Nephron (organoid): Measurements from ENCODE around the gene GPR183.

Experiments
- H3K27ac Mint-ChIP-seq, 3 experiments: 2 replicates each; pipeline ENCODE4 v1.8.0; 2020; ENCODE audit warnings: mixed read lengths in 3 of 3, mild to moderate bottlenecking in 2 of 3, moderate library complexity in 1 of 3
- H3K27me3 Mint-ChIP-seq: 2 replicates; pipeline ENCODE4 v1.8.0; 2021; ENCODE audit warnings: low read depth, mild to moderate bottlenecking, moderate library complexity, mixed read lengths
- H3K36me3 Mint-ChIP-seq: 2 replicates; pipeline ENCODE4 v1.8.0; 2020; ENCODE audit warnings: low read depth, mixed read lengths
- H3K4me1 Mint-ChIP-seq: 2 replicates; pipeline ENCODE4 v1.8.0; 2020; ENCODE audit warnings: mixed read lengths
- H3K4me3 Mint-ChIP-seq, 3 experiments: 2 replicates each; pipeline ENCODE4 v1.8.0; 2020; ENCODE audit warnings: mild to moderate bottlenecking in 3 of 3, mixed read lengths in 3 of 3, moderate library complexity in 2 of 3
- H3K9me3 Mint-ChIP-seq: 2 replicates; pipeline ENCODE4 v1.8.0; 2020; ENCODE audit warnings: mixed read lengths
- CTCF ChIP-seq, 3 experiments: fragments of 200-600 bp; sonication (generic); IDR thresholded peaks; one replicate each; pipeline ENCODE4 v1.5.0; 2021; ENCODE audit warnings: antibody characterized with exemption in 3 of 3; ENCODE audit not compliant: unreplicated experiment in 3 of 3

GPR183 gene

GRCh38 chr13:99260216-99260615 is 47.0 kb downstream of the GPR183 start:
- H3K4me3 Mint-ChIP-seq: no peak overlapping the region
- no peaks in the 10 kb centered on the region for H3K9me3 Mint-ChIP-seq
- no peaks in the 10 kb centered on the region for H3K27me3 Mint-ChIP-seq
- peaks cover 10% of the 10 kb centered on the region for H3K36me3 Mint-ChIP-seq
- no peak overlapping the region for H3K27ac Mint-ChIP-seq
- peaks cover 15% of the 10 kb centered on the region for H3K4me1 Mint-ChIP-seq
- no peak for TF ChIP-seq CTCF (IDR thresholded peaks at IDR 0.05; ENCODE audit: unreplicated experiment in 3 of 3)

GRCh38 chr13:99258946-99259345 is 48.3 kb downstream of the GPR183 start:
- Mint-ChIP-seq H3K9me3 (no peaks in the 10 kb centered on the region), H3K4me1 (peaks cover 21% of the 10 kb centered on the region), H3K4me3 (no peak overlapping the region), H3K27me3 (no peaks in the 10 kb centered on the region), H3K27ac (no peak overlapping the region), H3K36me3 (peaks cover 16% of the 10 kb centered on the region)
- no peak for TF ChIP-seq CTCF (IDR thresholded peaks at IDR 0.05; ENCODE audit: unreplicated experiment in 3 of 3)

GRCh38 chr13:99258210-99258860 is 48.9 kb downstream of the GPR183 start, which contains the start of gene GPR18:
Gene GPR18 (minus strand): TSS chr13:99258379. CDS start chr13:99255872, 2,507 bp downstream.
- Mint-ChIP-seq H3K4me3 (no peak within 1 kb of the TSS), H3K27me3 (no peaks in the 10 kb centered on the region), H3K4me1 (peaks cover 16% of the 10 kb centered on the region), H3K9me3 (no peaks in the 10 kb centered on the region), H3K36me3 (peaks cover 16% of the 10 kb centered on the region), H3K27ac (no peak within 1 kb of the TSS)
- TF ChIP-seq CTCF (IDR thresholded peaks at IDR 0.05; ENCODE audit: unreplicated experiment in 3 of 3): no peak

- Mint-ChIP-seq H3K9me3 (no peaks in the 10 kb centered on the region), H3K36me3 (peaks cover 16% of the 10 kb centered on the region), H3K27me3 (no peaks in the 10 kb centered on the region), H3K27ac (no peak overlapping the region), H3K4me1 (peaks cover 9% of the 10 kb centered on the region), H3K4me3 (no peak overlapping the region)
- TF ChIP-seq CTCF (IDR thresholded peaks at IDR 0.05; ENCODE audit: unreplicated experiment in 3 of 3): no peak
Observed at GRCh38 chr13:99257291-99257690, 49.9 kb downstream of the GPR183 start.

- H3K4me1 Mint-ChIP-seq: peaks cover 9% of the 10 kb centered on the region
- no peaks in the 10 kb centered on the region for H3K9me3 Mint-ChIP-seq
- peaks cover 16% of the 10 kb centered on the region for H3K36me3 Mint-ChIP-seq
- H3K27ac Mint-ChIP-seq: no peak overlapping the region
- no peak overlapping the region for H3K4me3 Mint-ChIP-seq
- H3K27me3 Mint-ChIP-seq: no peaks in the 10 kb centered on the region
- no peak for TF ChIP-seq CTCF (IDR thresholded peaks at IDR 0.05; ENCODE audit: unreplicated experiment in 3 of 3)
Observed at GRCh38 chr13:99256709-99257108, 50.5 kb downstream of the GPR183 start.

- H3K4me1 Mint-ChIP-seq: peaks cover 9% of the 10 kb centered on the region
- peaks cover 18% of the 10 kb centered on the region for H3K36me3 Mint-ChIP-seq
- H3K9me3 Mint-ChIP-seq: no peaks in the 10 kb centered on the region
- TF ChIP-seq CTCF (IDR thresholded peaks at IDR 0.05; ENCODE audit: unreplicated experiment in 3 of 3): no peak
- no peaks in the 10 kb centered on the region for H3K27me3 Mint-ChIP-seq
- H3K4me3 Mint-ChIP-seq: no peak overlapping the region
- no peak overlapping the region for H3K27ac Mint-ChIP-seq
Observed at GRCh38 chr13:99256283-99256682, 50.9 kb downstream of the GPR183 start.
